Measurements from ENCODE around the gene GPC6.

GPC6 gene

DNA sequence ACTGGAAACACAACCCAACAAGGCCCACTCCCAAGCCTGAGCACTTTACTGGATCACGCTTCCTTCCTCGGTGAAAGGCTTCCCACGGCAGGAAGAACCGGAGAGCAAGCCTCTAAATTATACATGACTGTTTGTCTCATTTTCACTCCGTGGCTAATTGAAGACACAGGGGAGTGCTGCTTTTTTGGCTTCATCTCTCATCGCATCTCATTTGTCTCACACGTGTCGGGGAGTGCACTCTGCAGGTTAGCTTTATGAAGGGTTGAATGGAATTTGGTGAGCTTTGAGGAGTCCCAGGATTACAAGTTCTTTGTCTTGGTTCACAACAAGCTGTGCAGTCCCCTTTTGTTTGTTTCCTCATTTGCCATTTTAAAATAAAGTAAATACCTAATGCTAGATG, 544.6 kb downstream of the GPC6 start:
- H3K9me3 ChIP-seq (ENCODE audit: control insufficient read depth, low read length): no peaks in the 10 kb centered on the region
- no peak overlapping the region for H3K27ac ChIP-seq (ENCODE audit: low read depth, low read length, severe bottlenecking)
- peaks cover 3% of the 10 kb centered on the region for H3K4me1 ChIP-seq (ENCODE audit: control insufficient read depth, insufficient read depth, low read length, poor library complexity, severe bottlenecking)
- H3K36me3 ChIP-seq (ENCODE audit: control insufficient read depth, insufficient read depth, low read length): no peaks in the 10 kb centered on the region
- 80 to 81% methylated on average over 7 to 8 of the region's 8 CpGs for WGBS, 2 experiments (ENCODE audit: insufficient coverage in 2 of 2)
- H3K4me3 ChIP-seq (ENCODE audit: extremely low read depth, insufficient read depth, low read length, poor library complexity, severe bottlenecking): no peak overlapping the region

DNA sequence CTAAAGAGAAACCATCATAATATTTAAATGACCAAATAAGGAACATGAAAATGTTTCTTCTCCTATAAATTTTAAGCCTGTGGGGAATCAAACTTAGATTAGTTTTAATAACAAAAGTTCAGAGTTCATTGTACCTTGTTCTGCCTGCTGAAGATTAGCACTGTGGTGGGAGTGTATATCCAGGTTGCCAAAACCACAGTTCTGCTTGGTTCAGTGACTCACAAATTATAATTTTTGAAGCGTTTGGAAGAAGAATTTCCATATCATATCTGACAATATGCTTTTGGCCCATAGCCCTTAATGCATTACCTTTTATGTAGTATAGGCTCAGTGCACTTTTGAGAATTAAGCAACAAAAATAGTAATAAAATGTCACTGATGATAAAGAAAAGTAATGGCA, 545.2 kb downstream of the GPC6 start:
- Histone ChIP-seq H3K4me1 (ENCODE audit: control insufficient read depth, insufficient read depth, low read length, poor library complexity, severe bottlenecking) (peaks cover 3% of the 10 kb centered on the region), H3K4me3 (ENCODE audit: extremely low read depth, insufficient read depth, low read length, poor library complexity, severe bottlenecking) (no peak overlapping the region), H3K27ac (ENCODE audit: low read depth, low read length, severe bottlenecking) (no peak overlapping the region), H3K9me3 (ENCODE audit: control insufficient read depth, low read length) (no peaks in the 10 kb centered on the region), H3K36me3 (ENCODE audit: control insufficient read depth, insufficient read depth, low read length) (no peaks in the 10 kb centered on the region)
- WGBS, 2 experiments (ENCODE audit: insufficient coverage in 2 of 2): no CpG with 5 or more reads among the region's 1 CpG

DNA sequence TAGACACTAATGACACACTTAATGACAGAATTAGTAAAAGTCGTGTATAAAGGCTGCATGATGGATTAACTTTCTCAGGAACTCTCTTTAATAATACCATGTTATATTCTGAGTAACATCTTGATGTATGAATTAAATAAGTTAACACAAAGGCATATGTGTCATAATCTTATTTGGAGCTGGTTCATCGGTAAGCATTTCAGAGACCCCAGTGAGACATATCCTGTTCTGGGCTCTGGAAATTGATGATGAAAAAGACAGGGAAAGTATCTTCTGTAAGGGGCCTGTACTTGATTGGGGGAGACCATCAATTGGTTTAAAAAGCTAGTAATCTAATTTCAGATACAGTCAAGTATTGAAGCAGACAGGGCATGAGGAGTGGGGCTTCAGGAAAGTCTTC, 547.9 kb downstream of the GPC6 start:
- Histone ChIP-seq H3K27ac (ENCODE audit: low read depth, low read length, severe bottlenecking) (no peak overlapping the region), H3K4me3 (ENCODE audit: extremely low read depth, insufficient read depth, low read length, poor library complexity, severe bottlenecking) (no peak overlapping the region), H3K9me3 (ENCODE audit: control insufficient read depth, low read length) (no peaks in the 10 kb centered on the region), H3K36me3 (ENCODE audit: control insufficient read depth, insufficient read depth, low read length) (no peaks in the 10 kb centered on the region), H3K4me1 (ENCODE audit: control insufficient read depth, insufficient read depth, low read length, poor library complexity, severe bottlenecking) (peaks cover 3% of the 10 kb centered on the region)
- 100% methylated on average over 1 of the region's 2 CpGs for WGBS, 2 experiments (ENCODE audit: insufficient coverage in 2 of 2)

DNA sequence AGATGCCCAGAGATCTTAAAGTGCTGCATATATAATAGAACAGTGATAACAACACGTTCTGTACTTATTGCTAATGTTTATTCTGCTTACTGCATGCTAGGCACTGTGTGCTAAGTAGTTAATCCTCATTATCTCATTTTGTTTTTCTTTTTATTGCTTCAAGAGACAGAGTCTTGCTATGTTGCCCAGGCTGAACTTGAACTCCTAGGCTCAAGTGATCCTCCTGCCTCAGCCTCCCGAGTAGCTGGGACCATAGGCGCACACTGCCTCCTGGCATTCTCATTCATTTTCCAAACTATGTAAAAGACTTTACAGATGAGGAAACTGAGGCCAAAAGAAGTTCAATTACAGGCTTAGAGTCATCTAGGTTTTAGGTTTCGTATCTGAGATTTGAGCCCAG, 548.4 kb downstream of the GPC6 start:
- 100% methylated on average over 1 of the region's 4 CpGs for WGBS, 2 experiments (ENCODE audit: insufficient coverage in 2 of 2)
- Histone ChIP-seq H3K9me3 (ENCODE audit: control insufficient read depth, low read length) (no peaks in the 10 kb centered on the region), H3K27ac (ENCODE audit: low read depth, low read length, severe bottlenecking) (no peak overlapping the region), H3K36me3 (ENCODE audit: control insufficient read depth, insufficient read depth, low read length) (no peaks in the 10 kb centered on the region), H3K4me3 (ENCODE audit: extremely low read depth, insufficient read depth, low read length, poor library complexity, severe bottlenecking) (no peak overlapping the region), H3K4me1 (ENCODE audit: control insufficient read depth, insufficient read depth, low read length, poor library complexity, severe bottlenecking) (peaks cover 3% of the 10 kb centered on the region)

DNA sequence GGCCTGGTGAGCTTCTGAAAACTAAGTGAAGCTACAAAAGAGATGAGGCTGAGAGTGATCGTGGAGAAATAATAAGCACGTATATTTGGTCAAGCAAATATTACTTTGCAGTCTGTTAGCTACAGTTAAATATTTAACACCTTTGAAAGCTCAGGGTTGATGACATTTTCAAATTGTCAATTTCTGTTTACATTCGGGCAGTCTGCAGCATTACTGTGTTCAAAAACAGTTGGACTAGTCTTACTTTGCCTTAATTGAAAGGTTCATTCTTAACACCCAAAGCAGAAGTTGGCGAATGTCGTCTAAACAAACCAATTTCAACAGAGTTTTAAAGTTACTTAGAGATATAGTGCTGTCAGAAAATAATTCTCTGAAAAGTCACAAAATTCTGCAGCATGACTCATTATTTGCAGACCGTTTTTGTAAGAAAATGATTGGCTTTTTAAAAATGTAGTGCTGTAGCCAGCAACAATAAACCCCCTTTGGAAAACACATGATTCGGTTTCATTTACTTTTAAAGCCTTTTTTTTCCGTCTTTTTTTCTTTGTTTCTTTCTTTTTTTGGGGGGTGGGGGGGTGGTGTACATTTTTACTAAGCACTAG, 549.0 kb downstream of the GPC6 start:
- H3K27ac ChIP-seq (ENCODE audit: low read depth, low read length, severe bottlenecking): no peak overlapping the region
- H3K36me3 ChIP-seq (ENCODE audit: control insufficient read depth, insufficient read depth, low read length): no peaks in the 10 kb centered on the region
- 68 to 83% methylated on average over 2 of the region's 8 CpGs for WGBS, 2 experiments (ENCODE audit: insufficient coverage in 2 of 2)
- peaks cover 3% of the 10 kb centered on the region for H3K4me1 ChIP-seq (ENCODE audit: control insufficient read depth, insufficient read depth, low read length, poor library complexity, severe bottlenecking)
- no peak overlapping the region for H3K4me3 ChIP-seq (ENCODE audit: extremely low read depth, insufficient read depth, low read length, poor library complexity, severe bottlenecking)
- no peaks in the 10 kb centered on the region for H3K9me3 ChIP-seq (ENCODE audit: control insufficient read depth, low read length)

DNA sequence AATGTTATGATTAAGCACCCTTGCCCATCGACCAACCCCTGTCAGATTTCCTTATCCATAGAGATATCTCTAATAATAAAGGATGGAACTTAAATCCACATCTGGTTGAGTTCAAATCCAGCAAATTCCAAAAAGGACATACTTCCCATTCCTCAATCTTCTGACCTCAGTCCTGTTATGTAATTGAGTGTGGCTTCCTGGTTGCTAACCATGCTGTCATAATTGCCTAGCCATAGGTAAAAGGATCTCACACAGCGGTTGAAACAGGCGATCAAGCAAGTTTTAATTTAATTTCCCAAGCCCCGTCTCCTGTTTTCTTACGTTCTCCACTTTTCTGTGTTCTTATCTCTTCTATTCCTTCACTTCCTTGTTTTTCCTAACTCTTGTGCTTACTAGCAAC, 550.3 kb downstream of the GPC6 start:
- no peaks in the 10 kb centered on the region for H3K36me3 ChIP-seq (ENCODE audit: control insufficient read depth, insufficient read depth, low read length)
- no peak overlapping the region for H3K4me3 ChIP-seq (ENCODE audit: extremely low read depth, insufficient read depth, low read length, poor library complexity, severe bottlenecking)
- H3K4me1 ChIP-seq (ENCODE audit: control insufficient read depth, insufficient read depth, low read length, poor library complexity, severe bottlenecking): peaks cover 3% of the 10 kb centered on the region
- no peak overlapping the region for H3K27ac ChIP-seq (ENCODE audit: low read depth, low read length, severe bottlenecking)
- H3K9me3 ChIP-seq (ENCODE audit: control insufficient read depth, low read length): no peaks in the 10 kb centered on the region
- 84 to 92% methylated on average over 4 to 5 of the region's 5 CpGs for WGBS, 2 experiments (ENCODE audit: insufficient coverage in 2 of 2)

DNA sequence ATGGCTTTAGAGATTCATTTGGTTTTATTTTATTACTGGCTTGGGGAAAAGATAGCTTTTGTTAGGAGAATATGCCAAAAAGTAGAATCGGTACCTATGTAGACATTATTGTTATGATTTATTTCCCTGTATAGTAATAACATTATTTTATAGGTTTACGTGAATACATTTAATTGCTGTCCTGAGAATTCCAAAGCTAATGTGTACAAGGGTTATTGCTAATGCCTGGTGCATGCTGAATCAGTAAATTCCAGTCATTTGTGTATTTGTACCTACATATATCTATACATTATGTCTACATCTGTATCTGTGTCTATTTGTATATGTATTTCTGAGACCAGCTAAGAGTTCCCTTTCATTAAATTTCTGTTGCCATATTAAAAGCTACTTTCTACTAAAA, 550.9 kb downstream of the GPC6 start:
- no peaks in the 10 kb centered on the region for H3K36me3 ChIP-seq (ENCODE audit: control insufficient read depth, insufficient read depth, low read length)
- no CpG with 5 or more reads among the region's 2 CpGs for WGBS, 2 experiments (ENCODE audit: insufficient coverage in 2 of 2)
- no peak overlapping the region for H3K4me3 ChIP-seq (ENCODE audit: extremely low read depth, insufficient read depth, low read length, poor library complexity, severe bottlenecking)
- H3K4me1 ChIP-seq (ENCODE audit: control insufficient read depth, insufficient read depth, low read length, poor library complexity, severe bottlenecking): peaks cover 3% of the 10 kb centered on the region
- H3K9me3 ChIP-seq (ENCODE audit: control insufficient read depth, low read length): no peaks in the 10 kb centered on the region
- no peak overlapping the region for H3K27ac ChIP-seq (ENCODE audit: low read depth, low read length, severe bottlenecking)

DNA sequence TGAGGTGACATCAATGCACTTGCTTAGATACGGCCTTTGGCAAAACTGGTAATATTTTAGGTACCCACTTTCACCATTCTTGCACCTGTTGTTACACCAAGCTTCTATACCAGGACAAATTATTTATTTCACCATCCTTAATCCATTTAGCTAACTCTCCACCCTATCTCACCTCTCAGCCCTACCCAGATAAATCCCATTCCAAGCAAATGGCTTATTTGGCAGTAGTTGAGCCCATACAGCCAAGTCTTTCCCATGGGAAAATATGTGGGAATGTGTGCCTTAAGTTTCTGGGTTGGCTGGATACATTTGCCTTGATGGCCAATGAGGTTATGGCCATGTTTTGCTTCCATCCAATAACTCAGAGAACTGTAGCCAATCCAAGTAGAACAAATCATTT, 551.9 kb downstream of the GPC6 start:
- Histone ChIP-seq H3K27ac (ENCODE audit: low read depth, low read length, severe bottlenecking) (no peak overlapping the region), H3K4me1 (ENCODE audit: control insufficient read depth, insufficient read depth, low read length, poor library complexity, severe bottlenecking) (peaks cover 3% of the 10 kb centered on the region), H3K36me3 (ENCODE audit: control insufficient read depth, insufficient read depth, low read length) (no peaks in the 10 kb centered on the region), H3K9me3 (ENCODE audit: control insufficient read depth, low read length) (no peaks in the 10 kb centered on the region), H3K4me3 (ENCODE audit: extremely low read depth, insufficient read depth, low read length, poor library complexity, severe bottlenecking) (no peak overlapping the region)
- WGBS, 2 experiments (ENCODE audit: insufficient coverage in 2 of 2): 85 to 100% methylated on average over 1 of the region's 1 CpG

DNA sequence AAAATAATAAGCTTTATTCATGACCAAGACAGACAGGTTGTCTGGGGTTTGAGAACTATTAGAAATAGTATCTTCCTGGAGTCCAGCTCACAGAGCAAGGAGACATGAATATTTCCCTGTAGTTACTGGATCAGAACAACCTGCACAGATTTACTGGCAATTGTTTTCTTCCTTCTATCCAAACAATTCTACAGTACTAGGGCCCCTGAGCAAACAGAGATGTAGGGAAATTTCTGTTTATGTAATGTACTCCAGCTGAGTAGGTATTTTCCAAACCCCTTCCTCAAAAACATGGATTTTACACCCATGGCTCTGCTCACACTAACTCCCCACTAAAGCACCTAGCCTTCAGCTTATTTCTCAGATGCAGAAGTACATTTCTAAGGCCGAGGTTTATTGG, 557.6 kb downstream of the GPC6 start:
- H3K9me3 ChIP-seq (ENCODE audit: control insufficient read depth, low read length): no peaks in the 10 kb centered on the region
- no CpG with 5 or more reads among the region's 1 CpG for WGBS, 2 experiments (ENCODE audit: insufficient coverage in 2 of 2)
- H3K36me3 ChIP-seq (ENCODE audit: control insufficient read depth, insufficient read depth, low read length): no peaks in the 10 kb centered on the region
- H3K4me1 ChIP-seq (ENCODE audit: control insufficient read depth, insufficient read depth, low read length, poor library complexity, severe bottlenecking): no peaks in the 10 kb centered on the region
- no peak overlapping the region for H3K4me3 ChIP-seq (ENCODE audit: extremely low read depth, insufficient read depth, low read length, poor library complexity, severe bottlenecking)
- no peak overlapping the region for H3K27ac ChIP-seq (ENCODE audit: low read depth, low read length, severe bottlenecking)

DNA sequence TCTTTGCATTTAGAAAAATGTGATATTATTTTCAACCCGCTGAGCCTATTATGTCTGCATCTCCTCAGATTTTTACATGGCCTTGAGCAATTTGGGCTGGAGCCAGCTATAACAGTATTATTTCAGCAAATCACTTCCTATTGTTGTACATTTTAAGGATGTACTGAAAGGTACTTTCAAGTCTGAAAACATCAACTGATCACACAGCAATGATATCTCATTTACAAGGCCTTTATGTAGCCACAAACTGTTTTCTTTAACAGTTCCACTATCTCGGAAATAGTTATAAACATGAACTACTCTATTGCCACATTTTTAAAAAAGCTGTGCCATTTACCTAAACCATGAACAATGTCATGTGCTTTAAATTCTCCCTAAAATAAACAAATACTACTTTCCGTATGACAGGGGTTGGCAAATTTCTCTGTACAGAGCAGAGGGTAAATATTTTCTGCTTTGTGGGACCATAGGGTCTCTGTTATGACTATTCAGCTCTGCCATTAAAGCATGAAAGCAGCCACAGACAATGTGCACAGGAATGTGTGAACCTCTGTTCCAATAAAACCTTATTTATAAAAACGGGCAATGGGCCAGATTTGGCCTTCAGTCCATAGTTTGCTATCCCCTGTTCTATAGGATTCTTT, 560.4 kb downstream of the GPC6 start:
- 86% methylated on average over 2 to 3 of the region's 4 CpGs for WGBS, 2 experiments (ENCODE audit: insufficient coverage in 2 of 2)
- H3K4me3 ChIP-seq (ENCODE audit: extremely low read depth, insufficient read depth, low read length, poor library complexity, severe bottlenecking): no peak overlapping the region

DNA sequence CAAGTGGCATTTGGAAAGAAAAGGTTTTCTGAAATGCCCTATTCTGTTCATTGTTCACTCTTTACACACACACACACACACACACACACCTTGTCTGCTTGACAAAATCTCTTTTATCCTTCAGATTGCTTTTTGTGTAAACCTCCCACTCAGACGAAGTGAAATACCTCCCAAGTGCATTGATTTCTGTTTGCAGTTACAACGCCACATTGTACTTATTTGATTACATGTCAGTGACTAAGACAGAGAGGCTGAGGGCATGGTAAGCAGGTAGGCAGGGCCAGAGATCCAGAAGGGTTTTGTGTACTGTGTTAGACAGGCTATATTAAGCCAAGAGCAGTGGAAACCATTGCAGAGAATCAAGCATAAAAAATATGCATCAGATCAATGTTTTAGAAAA, 561.8 kb downstream of the GPC6 start:
- Histone ChIP-seq H3K36me3 (ENCODE audit: control insufficient read depth, insufficient read depth, low read length) (no peaks in the 10 kb centered on the region), H3K9me3 (ENCODE audit: control insufficient read depth, low read length) (no peaks in the 10 kb centered on the region), H3K4me3 (ENCODE audit: extremely low read depth, insufficient read depth, low read length, poor library complexity, severe bottlenecking) (no peak overlapping the region), H3K4me1 (ENCODE audit: control insufficient read depth, insufficient read depth, low read length, poor library complexity, severe bottlenecking) (no peaks in the 10 kb centered on the region), H3K27ac (ENCODE audit: low read depth, low read length, severe bottlenecking) (no peak overlapping the region)
- 89% methylated on average over 2 of the region's 2 CpGs; no CpG with 5 or more reads in 1 of the 2 experiments for WGBS, 2 experiments (ENCODE audit: insufficient coverage in 2 of 2)

More for the DNA sequence above, 560.4 kb downstream of the GPC6 start:
- Histone ChIP-seq H3K9me3 (ENCODE audit: control insufficient read depth, low read length) (no peaks in the 10 kb centered on the region), H3K4me1 (ENCODE audit: control insufficient read depth, insufficient read depth, low read length, poor library complexity, severe bottlenecking) (no peaks in the 10 kb centered on the region), H3K27ac (ENCODE audit: low read depth, low read length, severe bottlenecking) (no peak overlapping the region), H3K36me3 (ENCODE audit: control insufficient read depth, insufficient read depth, low read length) (no peaks in the 10 kb centered on the region)
